ENCODE data around the gene DSTN.

DSTN gene

GRCh38 chr20:17625246-17626051 lies 55.6 kb downstream of the DSTN start:
- DNase-seq: no peak

GRCh38 chr20:17626217-17627007 lies 56.5 kb downstream of the DSTN start:
- DNase-seq: no peak

DNA sequence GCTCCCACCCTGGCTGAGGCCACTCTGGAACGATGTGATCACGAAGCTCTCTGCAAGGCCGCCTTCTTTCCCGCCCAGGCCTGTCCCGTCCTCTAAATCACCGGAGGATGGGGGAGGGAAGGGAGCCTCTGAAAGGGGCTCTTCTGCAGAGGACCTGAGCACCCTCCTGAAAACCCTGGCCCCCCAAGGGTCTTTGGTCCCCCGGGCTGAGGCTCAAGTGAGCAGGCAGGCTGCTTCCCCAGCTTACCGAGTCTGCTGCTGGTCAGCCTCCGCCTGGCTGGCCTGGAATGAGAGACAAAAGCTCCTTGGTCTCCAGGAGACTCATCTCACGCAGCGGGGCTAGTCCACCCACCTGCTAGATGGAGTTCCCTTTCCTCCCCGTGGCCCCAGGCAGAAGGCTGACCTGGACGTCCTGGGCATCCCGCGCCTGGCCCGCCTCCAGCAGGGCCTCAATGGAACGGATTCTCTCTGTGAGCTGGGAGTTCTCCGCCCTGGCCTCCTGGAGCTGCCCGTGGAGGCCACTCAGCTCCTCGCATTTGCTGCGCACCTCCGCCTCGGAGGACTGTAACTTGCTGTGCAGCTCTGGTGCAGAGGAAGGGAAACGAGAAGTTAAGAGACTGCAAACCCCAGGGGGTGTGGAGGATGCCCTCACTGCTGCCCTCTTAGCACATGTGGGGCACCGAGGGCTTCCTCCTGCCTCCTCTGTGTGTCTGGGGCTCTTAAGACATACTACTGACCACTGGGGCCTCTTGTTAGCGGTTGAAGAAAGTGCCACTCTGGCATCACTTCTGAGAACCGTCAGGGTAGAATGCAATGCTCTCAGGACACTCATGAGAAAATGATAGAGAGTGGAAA lies 57.5 kb downstream of the DSTN start:
- no peak for DNase-seq

- no peak for DNase-seq
Observed at GRCh38 chr20:17628101-17628841, 58.4 kb downstream of the DSTN start.

DNA sequence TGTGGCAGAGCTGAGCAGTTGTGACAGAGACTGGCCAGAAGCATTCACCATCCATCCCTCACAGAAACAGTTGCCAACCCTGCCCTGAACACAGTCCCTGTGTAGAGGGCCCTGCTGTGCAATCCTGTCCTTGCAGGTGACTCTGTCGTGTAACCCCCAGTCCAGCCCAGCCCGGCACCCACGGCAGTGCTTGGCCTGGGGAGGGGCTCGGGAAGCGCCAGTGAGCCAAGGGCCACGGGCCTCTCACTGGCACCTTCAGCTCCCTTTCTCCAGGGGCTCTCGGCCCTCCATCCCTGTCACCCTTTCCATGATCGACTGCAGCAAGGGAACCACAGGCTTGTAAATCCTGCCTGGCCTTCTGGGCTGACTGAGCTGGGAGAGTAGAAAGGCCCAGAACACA lies 59.1 kb downstream of the DSTN start:
- no peak for DNase-seq

GRCh38 chr20:17629678-17630089 lies 59.8 kb downstream of the DSTN start:
- no peak for DNase-seq

DNA sequence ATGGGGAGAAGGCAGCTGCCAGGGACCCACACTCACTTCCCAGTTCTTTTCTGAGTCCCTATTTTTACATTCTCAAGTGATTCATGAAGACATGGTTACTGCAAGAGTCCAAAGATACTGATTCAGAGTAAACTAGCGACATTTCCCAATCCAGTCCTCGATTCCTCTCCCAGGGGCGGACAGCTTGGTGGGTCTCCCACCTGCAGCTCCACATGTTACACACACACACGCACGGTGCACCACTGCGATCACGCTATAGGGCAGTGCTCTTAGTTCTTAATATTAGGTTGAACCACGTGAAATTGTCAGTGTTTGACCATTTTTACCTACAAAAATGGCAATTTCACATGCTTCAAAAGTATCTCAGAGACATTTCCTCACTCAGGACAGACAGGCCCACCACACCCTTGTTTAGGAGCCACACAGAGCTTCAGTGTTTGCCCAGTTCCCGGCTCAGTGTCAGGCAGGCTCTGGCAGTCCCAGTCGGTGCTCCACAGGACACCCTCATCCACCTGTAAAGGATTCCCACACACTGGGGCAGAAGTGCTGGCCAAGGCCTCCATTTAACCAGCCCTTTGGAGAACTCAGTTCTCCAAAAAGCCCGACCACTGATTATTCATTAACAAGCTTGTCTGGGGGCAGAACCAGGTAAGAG lies 60.4 kb downstream of the DSTN start:
- DNase-seq: no peak

DNA sequence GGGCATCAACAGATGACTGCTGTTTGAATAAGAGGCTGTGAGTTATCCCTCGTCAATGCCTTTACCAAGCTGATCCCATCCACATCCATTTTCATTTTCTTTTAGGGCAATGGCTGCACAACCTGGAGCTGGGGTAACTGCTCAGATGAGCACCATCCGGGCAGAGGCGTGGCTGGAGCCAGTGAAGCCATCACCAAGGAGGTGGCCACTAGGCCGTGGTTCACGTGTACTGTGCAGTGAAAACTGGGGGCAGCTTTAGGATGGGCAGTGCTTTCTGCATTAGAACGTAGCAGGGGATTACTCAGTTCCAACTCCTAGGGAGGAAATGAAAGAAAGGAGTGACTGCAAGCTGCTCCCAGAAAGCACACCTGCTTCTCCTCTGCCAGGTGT lies 60.9 kb downstream of the DSTN start:
- DNase-seq: no peak

- DNase-seq: no peak
Observed at GRCh38 chr20:17631576-17632319, 61.9 kb downstream of the DSTN start.

- no peak for DNase-seq
Observed at GRCh38 chr20:17633221-17633849, 63.5 kb downstream of the DSTN start.

GRCh38 chr20:17633850-17634500 lies 64.1 kb downstream of the DSTN start:
- no peak for DNase-seq

DNA sequence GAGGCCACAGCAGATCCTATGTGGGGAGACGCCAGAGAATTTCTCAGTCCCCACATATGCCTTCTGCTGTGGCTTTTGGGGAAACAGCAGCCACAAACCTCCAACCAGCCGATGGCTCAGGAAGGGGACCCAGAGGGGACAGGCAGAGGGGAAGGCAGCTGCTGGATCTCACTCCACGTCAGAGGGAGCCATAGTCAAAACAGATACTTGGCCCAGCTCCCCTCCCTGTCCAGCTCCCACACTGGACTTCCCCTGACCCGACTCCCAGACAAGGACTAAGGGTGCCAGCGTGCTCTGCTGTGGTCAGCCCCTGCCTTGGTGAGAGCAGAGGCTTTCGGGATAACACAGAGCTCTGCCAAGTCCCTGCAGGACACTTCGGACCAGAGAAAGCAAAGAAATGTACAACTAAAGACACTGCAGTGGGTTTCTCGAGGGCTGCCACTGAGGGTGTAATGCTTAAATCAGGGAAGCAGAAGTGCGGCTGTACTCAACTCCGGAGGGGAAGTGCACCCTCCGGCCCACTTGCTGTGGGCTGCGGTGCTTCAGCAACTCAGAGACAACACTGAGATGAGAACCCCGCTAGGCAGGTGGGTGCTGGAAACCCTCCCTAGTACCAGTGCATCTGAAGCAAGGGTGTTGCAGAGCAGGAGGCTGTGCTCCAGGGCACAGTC lies 64.9 kb downstream of the DSTN start:
- DNase-seq: no peak

GRCh38 chr20:17635332-17636244 lies 65.7 kb downstream of the DSTN start:
- no peak for DNase-seq

DNA sequence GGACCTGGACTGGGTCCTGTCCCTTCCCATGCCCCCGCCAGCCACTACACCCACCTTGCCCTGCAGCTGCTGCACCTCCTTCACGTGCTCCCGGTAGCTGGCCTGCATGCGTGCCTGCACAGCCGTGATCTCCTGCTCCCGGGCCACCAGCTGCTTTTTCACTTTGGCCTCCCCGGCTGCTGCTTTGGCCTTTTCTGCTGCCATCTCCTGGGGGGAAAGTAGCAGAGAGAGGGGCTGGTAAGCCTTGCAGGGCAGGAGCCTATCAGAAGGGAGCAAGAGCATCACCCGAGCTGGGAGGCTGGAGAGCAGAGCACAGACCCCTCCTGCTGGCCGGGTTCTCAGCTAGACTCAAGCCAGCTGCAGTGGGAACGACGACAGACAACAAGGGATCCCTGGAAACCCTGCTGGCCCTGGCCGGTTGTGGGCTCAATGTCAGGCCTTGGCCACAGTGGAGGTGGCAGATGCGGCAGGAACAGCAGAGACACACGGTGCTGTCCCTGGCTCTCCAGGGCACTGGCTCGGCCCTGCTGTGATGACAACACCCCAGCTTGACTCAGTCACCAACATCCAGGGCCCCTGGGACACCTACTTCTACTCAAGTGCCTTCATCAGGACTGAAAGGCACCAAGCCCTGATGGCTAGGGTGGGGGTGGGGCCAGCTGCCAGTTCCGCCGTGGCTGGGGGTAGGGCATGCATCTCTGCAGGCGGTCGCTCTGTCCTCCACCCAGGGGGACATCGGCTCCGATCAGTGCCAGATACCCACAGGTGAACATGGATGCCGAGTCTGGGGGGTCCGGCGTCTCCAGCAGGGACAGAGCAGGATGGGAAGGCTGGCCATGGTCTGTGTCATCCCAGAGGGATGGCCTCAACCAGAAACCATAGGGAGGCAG lies 66.9 kb downstream of the DSTN start:
- no peak for DNase-seq

DNA sequence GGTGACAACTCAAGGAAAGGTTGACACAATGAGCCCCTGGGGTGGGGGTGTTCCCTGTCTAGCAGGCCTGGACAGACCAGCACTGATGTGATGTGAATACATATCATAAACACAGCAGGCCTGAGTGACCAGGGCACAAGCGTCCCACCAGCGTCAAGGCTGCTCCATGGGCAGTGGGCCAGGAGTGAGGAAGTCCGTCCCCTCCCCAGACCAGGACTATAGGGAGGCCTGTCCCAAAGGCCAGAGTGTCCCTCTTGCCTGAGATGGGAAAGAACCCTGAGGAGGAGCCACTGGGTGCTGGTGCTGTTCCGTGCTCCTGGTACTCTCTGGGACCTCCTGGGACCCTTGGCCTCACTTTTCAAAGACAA lies 67.5 kb downstream of the DSTN start:
- no peak for DNase-seq

DNA sequence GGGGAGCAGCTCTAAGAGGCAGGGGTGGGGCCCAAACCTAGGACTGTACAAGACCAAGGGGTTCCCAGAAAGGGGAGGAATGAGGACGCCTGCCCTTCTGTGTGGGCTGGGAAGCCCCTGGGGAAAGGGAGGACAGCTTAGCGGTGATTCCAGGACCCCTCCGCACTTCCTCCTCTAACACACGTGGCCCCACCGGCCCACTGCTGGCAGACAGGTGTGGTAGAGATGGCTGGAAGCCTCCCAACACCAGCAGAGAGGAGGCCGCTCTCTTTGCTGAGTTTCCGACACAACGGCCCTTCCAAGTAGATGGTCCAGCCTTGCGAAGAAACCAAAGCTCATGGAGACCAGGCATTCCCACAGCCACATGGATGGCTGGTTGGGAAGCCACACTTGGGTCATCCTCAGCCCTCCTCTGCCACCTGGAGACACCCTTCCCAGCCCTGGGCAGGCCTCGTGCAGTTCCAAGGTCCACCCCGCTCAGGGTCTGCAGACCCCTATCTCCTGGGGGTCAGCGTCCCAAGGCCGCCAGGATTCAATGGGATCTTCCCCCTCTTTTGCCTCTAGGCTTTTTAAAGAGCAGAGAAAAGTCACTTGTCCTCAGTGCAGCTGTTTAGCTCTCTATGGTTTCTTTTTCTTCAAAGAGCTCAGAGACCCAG lies 68.2 kb downstream of the DSTN start:
- no peak for DNase-seq

DNA sequence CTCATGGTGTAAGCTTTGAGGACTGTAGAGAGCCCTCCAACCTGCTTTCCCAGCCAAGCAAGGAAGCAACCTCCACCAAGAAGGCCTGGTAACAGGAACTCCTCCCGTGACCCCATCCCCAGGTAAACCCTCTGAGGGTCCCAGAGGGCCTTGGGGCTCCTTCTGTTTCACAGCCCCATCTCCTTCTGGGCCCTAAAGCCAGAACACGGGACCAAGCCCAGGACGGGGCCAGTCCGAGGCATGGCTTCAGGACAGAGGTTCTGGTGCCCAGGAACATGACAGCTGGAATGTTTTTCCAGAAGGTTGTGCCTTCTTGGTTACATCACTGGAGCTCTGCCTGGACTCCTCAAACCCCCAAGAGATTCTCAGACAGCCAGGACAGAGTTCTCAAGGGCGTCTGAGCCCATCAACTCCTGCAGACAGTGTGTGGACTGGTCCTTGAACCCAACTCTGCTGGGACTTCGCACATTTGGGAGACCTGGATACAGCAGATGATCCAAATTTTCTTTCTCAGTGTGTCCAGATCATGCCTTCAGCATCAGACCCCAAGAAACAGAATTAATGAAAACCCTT lies 69.0 kb downstream of the DSTN start:
- DNase-seq: no peak

Data from NCI-H1930 (cell line).